CD4-positive, CD25-positive, alpha-beta regulatory T cell (primary cell): Measurements from ENCODE around the gene TYROBP. TPM values are rescaled to one million over a fixed set of nuclear protein-coding genes. Genes with fewer than 3 reads are reported as not detected.

ENCODE experiments used
- ATAC-seq, 2 donors: fragments of 150-1000 bp; cut with Tn5 transposase; one replicate each; pipeline ENCODE4 v1.10.0; 2021; ENCODE audit warnings: low read depth in 2 of 2, moderate number of reproducible peaks in 2 of 2, moderate library complexity in 1 of 2
- DNase-seq, 3 donors: peaks; one replicate each; pipeline versions ENCODE4 v3.0.0 to v3.0.0-alpha.2; 2012 to 2022; ENCODE audit warnings: mixed read lengths in 1 of 3
- H3K27ac ChIP-seq: one replicate; pipeline ENCODE4 v1.7.0; 2013; ENCODE audit warnings: mild to moderate bottlenecking, low read length; ENCODE audit not compliant: insufficient read depth, poor library complexity, severe bottlenecking
- H3K27me3 ChIP-seq: one replicate; pipeline ENCODE4 v1.7.0; 2013; ENCODE audit warnings: low read length; ENCODE audit not compliant: control insufficient read depth, insufficient read depth
- H3K36me3 ChIP-seq: one replicate; pipeline ENCODE4 v1.7.0; 2013; ENCODE audit warnings: mild to moderate bottlenecking, low read length, moderate library complexity; ENCODE audit not compliant: control insufficient read depth, insufficient read depth
- H3K4me1 ChIP-seq: 2 replicates; pipeline ENCODE4 v1.7.0; 2013; ENCODE audit warnings: mild to moderate bottlenecking, low read length; ENCODE audit not compliant: insufficient read depth, control insufficient read depth, poor library complexity, severe bottlenecking
- H3K4me3 ChIP-seq: one replicate; pipeline ENCODE4 v1.7.0; 2013; ENCODE audit warnings: low read depth, mild to moderate bottlenecking, low read length, moderate library complexity
- H3K9me3 ChIP-seq, 2 experiments: 1 replicate in 1 of 2; 2 replicates in 1 of 2; pipeline ENCODE4 v1.7.0; 2013; ENCODE audit warnings: low read length in 2 of 2, mild to moderate bottlenecking in 1 of 2, moderate library complexity in 1 of 2; ENCODE audit not compliant: control insufficient read depth in 2 of 2
- H3K27ac Mint-ChIP-seq, 3 donors: one replicate each; pipeline ENCODE4 v1.8.0; 2020 to 2022; ENCODE audit warnings: mild to moderate bottlenecking in 3 of 3, mixed read lengths in 3 of 3, moderate library complexity in 2 of 3
- H3K27me3 Mint-ChIP-seq: one replicate; pipeline ENCODE4 v1.8.0; 2022; ENCODE audit warnings: mild to moderate bottlenecking, mixed read lengths
- H3K36me3 Mint-ChIP-seq: one replicate; pipeline ENCODE4 v1.8.0; 2020; ENCODE audit warnings: mixed read lengths
- H3K4me1 Mint-ChIP-seq, 4 donors: one replicate each; pipeline ENCODE4 v1.8.0; 2020 to 2022; ENCODE audit warnings: mixed read lengths in 4 of 4, mild to moderate bottlenecking in 1 of 4
- H3K4me3 Mint-ChIP-seq, 4 donors: one replicate each; pipeline ENCODE4 v1.8.0; 2020 to 2022; ENCODE audit warnings: mild to moderate bottlenecking in 4 of 4, mixed read lengths in 4 of 4, moderate library complexity in 3 of 4
- H3K9me3 Mint-ChIP-seq, 7 donors: one replicate each; pipeline ENCODE4 v1.8.0; 2020 to 2022; ENCODE audit warnings: mixed read lengths in 7 of 7, mild to moderate bottlenecking in 3 of 7, moderate library complexity in 2 of 7
- polyA plus RNA-seq, 4 donors: library from polyadenylated mRNA; unstranded; fragments of 300-500 nt; fragmentation: Illumina TruSeq; gene quantifications; one replicate each; pipeline ENCODE4 v1.2.3, GENCODE V29; 2021
- total RNA-seq: library from RNA; stranded (reverse); gene quantifications from one replicate; pipeline ENCODE4 v1.2.3, GENCODE V29; 2022

Gene TYROBP
- total and polyA plus RNA-seq, 5 donors from 2014 or later: 0.49 to 6.9 (median 2.1) TPM; not detected in 1

GRCh38 chr19:35929876-35930275 is 21.8 kb upstream of the TYROBP start:
- H3K4me1 ChIP-seq: peaks cover 26% of the 10 kb centered on the region
- H3K27ac ChIP-seq: peak overlapping the region; percentile 84
- ATAC-seq: no peak
- peak overlapping the region; percentile 85 to 93 (median 90) for H3K27ac Mint-ChIP-seq
- H3K27me3 Mint-ChIP-seq: no peaks in the 10 kb centered on the region
- H3K9me3 Mint-ChIP-seq: peaks cover 0 to 5% (median 0%) of the 10 kb centered on the region in 7 donors
- peak overlapping the region; percentile 77 for H3K4me3 ChIP-seq
- peak in 2 of 3 donors; percentile 49 to 77 for DNase-seq
- H3K4me3 Mint-ChIP-seq: peak overlapping the region; percentile 61 to 83 (median 75)
- H3K27me3 ChIP-seq: no peaks in the 10 kb centered on the region
- H3K36me3 ChIP-seq: no peaks in the 10 kb centered on the region
- H3K36me3 Mint-ChIP-seq: no peaks in the 10 kb centered on the region
- H3K9me3 ChIP-seq: peaks cover 0 to 7% of the 10 kb centered on the region in 2 experiments
- H3K4me1 Mint-ChIP-seq: peaks cover 6 to 47% (median 26%) of the 10 kb centered on the region in 4 donors

GRCh38 chr19:35928507-35928906 is 20.4 kb upstream of the TYROBP start:
- H3K27ac ChIP-seq: no peak overlapping the region
- Mint-ChIP-seq H3K9me3 (peaks cover 0 to 5% (median 0%) of the 10 kb centered on the region in 7 donors), H3K4me3 (peak overlapping the region in 1 of 4 donors; percentile 16), H3K27ac (peak overlapping the region in 2 of 3 donors; percentile 15 to 25), H3K4me1 (peaks cover 6 to 44% (median 26%) of the 10 kb centered on the region in 4 donors), H3K36me3 (no peaks in the 10 kb centered on the region), H3K27me3 (peaks cover 3% of the 10 kb centered on the region)
- ATAC-seq (no peak), DNase-seq (no peak)
- no peaks in the 10 kb centered on the region for H3K36me3 ChIP-seq
- H3K4me1 ChIP-seq: peaks cover 26% of the 10 kb centered on the region
- no peak overlapping the region for H3K4me3 ChIP-seq
- no peaks in the 10 kb centered on the region for H3K27me3 ChIP-seq
- H3K9me3 ChIP-seq: peaks cover 0 to 7% of the 10 kb centered on the region in 2 experiments

GRCh38 chr19:35925501-35925900 is 17.4 kb upstream of the TYROBP start:
- DNase-seq (no peak), ATAC-seq (no peak)
- H3K9me3 ChIP-seq: peaks cover 0 to 7% of the 10 kb centered on the region in 2 experiments
- H3K27me3 Mint-ChIP-seq: peaks cover 8% of the 10 kb centered on the region
- H3K27me3 ChIP-seq: no peaks in the 10 kb centered on the region
- no peak overlapping the region for H3K27ac Mint-ChIP-seq
- H3K9me3 Mint-ChIP-seq: peaks cover 0 to 5% (median 0%) of the 10 kb centered on the region in 7 donors
- H3K36me3 Mint-ChIP-seq: no peaks in the 10 kb centered on the region
- H3K36me3 ChIP-seq: no peaks in the 10 kb centered on the region
- H3K4me1 Mint-ChIP-seq: peaks cover 6 to 31% (median 18%) of the 10 kb centered on the region in 4 donors
- H3K4me3 ChIP-seq: no peak overlapping the region
- H3K4me3 Mint-ChIP-seq: no peak overlapping the region
- H3K27ac ChIP-seq: no peak overlapping the region
- H3K4me1 ChIP-seq: peaks cover 18% of the 10 kb centered on the region

GRCh38 chr19:35921012-35921411 is 12.9 kb upstream of the TYROBP start:
- Histone ChIP-seq H3K4me1 (no peaks in the 10 kb centered on the region), H3K4me3 (no peak overlapping the region), H3K27ac (no peak overlapping the region), H3K36me3 (no peaks in the 10 kb centered on the region), H3K9me3 (peaks cover 0 to 7% of the 10 kb centered on the region in 2 experiments), H3K27me3 (no peaks in the 10 kb centered on the region)
- DNase-seq (no peak), ATAC-seq (no peak)
- no peak overlapping the region for H3K27ac Mint-ChIP-seq
- peaks cover 0 to 7% (median 4%) of the 10 kb centered on the region in 4 donors for H3K4me1 Mint-ChIP-seq
- no peaks in the 10 kb centered on the region for H3K36me3 Mint-ChIP-seq
- H3K27me3 Mint-ChIP-seq: peaks cover 8% of the 10 kb centered on the region
- H3K4me3 Mint-ChIP-seq: no peak overlapping the region
- H3K9me3 Mint-ChIP-seq: peaks cover 0 to 4% (median 0%) of the 10 kb centered on the region in 7 donors

GRCh38 chr19:35919306-35919705 is 11.2 kb upstream of the TYROBP start:
- ATAC-seq (no peak), DNase-seq (no peak)
- Histone ChIP-seq H3K4me1 (no peaks in the 10 kb centered on the region), H3K4me3 (no peak overlapping the region), H3K27me3 (no peaks in the 10 kb centered on the region), H3K36me3 (no peaks in the 10 kb centered on the region), H3K9me3 (no peaks in the 10 kb centered on the region), H3K27ac (no peak overlapping the region)
- Mint-ChIP-seq H3K36me3 (no peaks in the 10 kb centered on the region), H3K27ac (no peak overlapping the region), H3K27me3 (peaks cover 8% of the 10 kb centered on the region), H3K9me3 (peaks cover 0 to 3% (median 0%) of the 10 kb centered on the region in 7 donors), H3K4me1 (peaks cover 0 to 3% (median 1%) of the 10 kb centered on the region in 4 donors), H3K4me3 (no peak overlapping the region)

- Histone ChIP-seq H3K4me1 (no peaks in the 10 kb centered on the region), H3K36me3 (no peaks in the 10 kb centered on the region), H3K27me3 (no peaks in the 10 kb centered on the region), H3K4me3 (no peak overlapping the region), H3K27ac (no peak overlapping the region), H3K9me3 (no peaks in the 10 kb centered on the region)
- ATAC-seq (no peak), DNase-seq (no peak)
- Mint-ChIP-seq H3K9me3 (no peaks in the 10 kb centered on the region), H3K4me1 (peaks cover 0 to 9% (median 0%) of the 10 kb centered on the region in 4 donors), H3K27me3 (no peaks in the 10 kb centered on the region), H3K36me3 (no peaks in the 10 kb centered on the region), H3K27ac (no peak overlapping the region), H3K4me3 (no peak overlapping the region)
Observed at GRCh38 chr19:35915443-35915842, 7.3 kb upstream of the TYROBP start.

GRCh38 chr19:35913589-35913988 is 5.5 kb upstream of the TYROBP start:
- Histone ChIP-seq H3K4me3 (no peak overlapping the region), H3K27me3 (no peaks in the 10 kb centered on the region), H3K27ac (no peak overlapping the region), H3K36me3 (no peaks in the 10 kb centered on the region), H3K4me1 (no peaks in the 10 kb centered on the region), H3K9me3 (no peaks in the 10 kb centered on the region)
- DNase-seq (no peak), ATAC-seq (no peak)
- Mint-ChIP-seq H3K36me3 (no peaks in the 10 kb centered on the region), H3K27ac (no peak overlapping the region), H3K4me1 (peaks cover 0 to 14% (median 0%) of the 10 kb centered on the region in 4 donors), H3K27me3 (no peaks in the 10 kb centered on the region), H3K4me3 (no peak overlapping the region), H3K9me3 (no peaks in the 10 kb centered on the region)

GRCh38 chr19:35911790-35912189 is 3.7 kb upstream of the TYROBP start:
- Mint-ChIP-seq H3K27ac (peak overlapping the region in 1 of 3 donors; percentile 20), H3K9me3 (no peaks in the 10 kb centered on the region), H3K4me3 (no peak overlapping the region), H3K4me1 (peaks cover 0 to 16% (median under 1%) of the 10 kb centered on the region in 4 donors), H3K36me3 (no peaks in the 10 kb centered on the region), H3K27me3 (no peaks in the 10 kb centered on the region)
- Histone ChIP-seq H3K27me3 (no peaks in the 10 kb centered on the region), H3K36me3 (no peaks in the 10 kb centered on the region), H3K4me1 (no peaks in the 10 kb centered on the region), H3K4me3 (no peak overlapping the region), H3K9me3 (no peaks in the 10 kb centered on the region), H3K27ac (no peak overlapping the region)
- DNase-seq: no peak
- ATAC-seq: no peak
